ENCODE results near the gene STK33.

- TF ChIP-seq POLR2A (IDR thresholded peaks at IDR 0.05; ENCODE audit: low read depth, low read length) (no peak), SPI1 (IDR thresholded peaks at IDR 0.05; ENCODE audit: low read depth, low read length) (no peak)
These were observed 242.8 kb downstream of the STK33 start for GRCh38 chr11:8351223-8351622.

Measured in GM12891 (cell line).